Measurements from ENCODE around the gene KPNA6. TPM values are rescaled to one million over a fixed set of nuclear protein-coding genes. Genes with fewer than 3 reads are reported as not detected.

KPNA6 gene
- polyA plus RNA-seq, 1 of the 3 experiments (the other 2 are of a cell fraction) = 13.1 TPM

DNA sequence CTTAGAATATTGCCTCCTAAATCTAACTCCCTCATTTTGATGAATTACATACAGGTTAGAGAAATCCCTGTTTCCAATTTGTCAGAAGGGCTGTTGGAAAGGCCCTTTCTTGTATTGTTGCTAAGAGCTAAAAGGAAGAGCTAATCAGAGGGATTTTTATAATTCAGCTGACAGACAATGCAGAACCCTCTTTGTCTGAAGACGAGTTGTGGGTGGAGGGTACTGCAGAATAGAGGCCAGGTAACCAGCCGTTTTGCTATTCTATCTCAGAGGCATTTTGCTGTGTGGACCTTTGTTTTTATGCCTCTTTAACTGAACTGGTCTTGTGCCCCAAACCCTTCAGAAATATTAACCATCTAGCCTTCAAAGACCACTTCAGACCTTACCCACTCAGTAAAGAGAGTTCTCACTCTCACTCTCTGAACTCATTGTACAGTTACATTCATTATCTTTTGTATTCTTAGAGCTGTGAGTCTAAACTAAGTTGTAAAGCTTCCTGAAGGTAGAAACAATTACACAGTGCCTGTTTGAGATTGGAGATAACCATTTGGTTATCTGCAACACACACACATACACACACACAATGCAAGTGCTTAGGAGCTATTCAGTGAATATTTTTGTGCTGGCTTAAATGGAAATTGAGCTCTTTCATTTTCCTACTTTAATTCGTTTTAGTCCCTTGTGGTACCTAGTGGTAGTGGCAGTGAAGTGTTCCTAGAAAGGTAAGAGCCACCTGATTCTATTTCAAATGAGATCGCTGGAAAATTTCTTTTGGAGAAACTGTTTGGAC is 19.7 kb downstream of the KPNA6 start:
- Histone ChIP-seq H2AFZ (ENCODE audit: low read depth) (no peak overlapping the region), H3K4me1 (ENCODE audit: control insufficient read depth in 1 of 2, insufficient read depth in 2 of 2, low read depth in 1 of 2, low read length in 1 of 2) (peaks cover 0 to 6% of the 10 kb centered on the region in 2 experiments; a peak in 1 of 4 replicates), H3F3A (replicated peaks; ENCODE audit: insufficient read depth) (peaks cover 5% of the 10 kb centered on the region), H3K27ac (ENCODE audit: low read depth in 2 of 2, low read length in 1 of 2) (no peak overlapping the region), H3K27me3 (ENCODE audit: insufficient read depth) (no peaks in the 10 kb centered on the region), H3K36me3 (replicated peaks in 1 of 2; ENCODE audit: control insufficient read depth in 1 of 2, insufficient read depth in 2 of 2, low read length in 1 of 2) (no peaks in the 10 kb centered on the region), H3K4me3 (ENCODE audit: low read depth in 2 of 2, low read length in 1 of 2) (no peak overlapping the region), H4K20me1 (ENCODE audit: insufficient read depth) (peaks cover 43% of the 10 kb centered on the region), H3K4me2 (no peak overlapping the region), H3K9ac (no peak overlapping the region), H3K9me2 (no peaks in the 10 kb centered on the region), H3K79me2 (ENCODE audit: insufficient read depth) (peaks cover 93% of the 10 kb centered on the region), H3K9me3 (no peaks in the 10 kb centered on the region)
- ChIA-PET CTCF (interaction anchor here (0.8 to 2.1 kb wide), 5 partner anchors 9 to 21 kb away, joined by 3 to 11 read pairs (median 3); no protein-coding TSS in a partner anchor), POLR2A (interaction anchor here (0.7 kb wide), 1 partner anchor 19 kb away, joined by 3 read pairs; no protein-coding TSS in a partner anchor)
- TF ChIP-seq RXRA (IDR thresholded peaks at IDR 0.05; ENCODE audit: borderline replicate concordance, low read depth) (no peak), RCOR1 (IDR thresholded peaks at IDR 0.05; ENCODE audit: low read length) (no peak)
- TF ChIP-seq, protein P1, sequence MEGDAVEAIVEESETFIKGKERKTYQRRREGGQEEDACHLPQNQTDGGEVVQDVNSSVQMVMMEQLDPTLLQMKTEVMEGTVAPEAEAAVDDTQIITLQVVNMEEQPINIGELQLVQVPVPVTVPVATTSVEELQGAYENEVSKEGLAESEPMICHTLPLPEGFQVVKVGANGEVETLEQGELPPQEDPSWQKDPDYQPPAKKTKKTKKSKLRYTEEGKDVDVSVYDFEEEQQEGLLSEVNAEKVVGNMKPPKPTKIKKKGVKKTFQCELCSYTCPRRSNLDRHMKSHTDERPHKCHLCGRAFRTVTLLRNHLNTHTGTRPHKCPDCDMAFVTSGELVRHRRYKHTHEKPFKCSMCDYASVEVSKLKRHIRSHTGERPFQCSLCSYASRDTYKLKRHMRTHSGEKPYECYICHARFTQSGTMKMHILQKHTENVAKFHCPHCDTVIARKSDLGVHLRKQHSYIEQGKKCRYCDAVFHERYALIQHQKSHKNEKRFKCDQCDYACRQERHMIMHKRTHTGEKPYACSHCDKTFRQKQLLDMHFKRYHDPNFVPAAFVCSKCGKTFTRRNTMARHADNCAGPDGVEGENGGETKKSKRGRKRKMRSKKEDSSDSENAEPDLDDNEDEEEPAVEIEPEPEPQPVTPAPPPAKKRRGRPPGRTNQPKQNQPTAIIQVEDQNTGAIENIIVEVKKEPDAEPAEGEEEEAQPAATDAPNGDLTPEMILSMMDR (IDR thresholded peaks at IDR 0.05) = peak; percentile 9; the same call in 1 of the 2 replicates
- no peak for DNase-seq
- WGBS (ENCODE audit: low lambda C conversion rate) = 87% methylated on average over 4 of the region's 4 CpGs

DNA sequence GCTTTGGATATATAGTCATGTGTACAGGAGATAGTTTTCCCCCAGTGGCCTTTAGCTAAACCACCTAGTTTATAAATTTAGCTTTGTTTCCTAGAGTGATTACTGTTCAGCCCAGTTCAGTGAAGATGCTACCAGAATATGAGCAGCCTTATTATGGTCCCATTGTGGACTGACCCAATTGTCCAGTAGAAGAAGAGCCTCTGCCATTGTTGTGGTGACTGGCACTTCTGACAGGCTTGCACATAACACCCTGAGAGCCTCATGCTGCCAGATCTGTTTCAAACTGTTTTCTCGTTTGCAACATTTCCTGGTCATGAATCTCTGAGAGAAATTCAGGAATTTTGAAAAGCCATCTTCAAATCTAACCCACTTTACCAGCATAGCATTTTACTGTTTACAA is 20.6 kb downstream of the KPNA6 start:
- Histone ChIP-seq H3K27me3 (ENCODE audit: insufficient read depth) (no peaks in the 10 kb centered on the region), H3K9me2 (no peaks in the 10 kb centered on the region), H3K9ac (no peak overlapping the region), H3K9me3 (no peaks in the 10 kb centered on the region), H3K36me3 (replicated peaks in 1 of 2; ENCODE audit: control insufficient read depth in 1 of 2, insufficient read depth in 2 of 2, low read length in 1 of 2) (no peaks in the 10 kb centered on the region), H3F3A (replicated peaks; ENCODE audit: insufficient read depth) (peaks cover 5% of the 10 kb centered on the region), H3K79me2 (ENCODE audit: insufficient read depth) (peaks cover 93% of the 10 kb centered on the region), H4K20me1 (ENCODE audit: insufficient read depth) (peaks cover 38% of the 10 kb centered on the region), H2AFZ (ENCODE audit: low read depth) (no peak overlapping the region), H3K27ac (ENCODE audit: low read depth in 2 of 2, low read length in 1 of 2) (no peak overlapping the region), H3K4me3 (ENCODE audit: low read depth in 2 of 2, low read length in 1 of 2) (no peak overlapping the region), H3K4me1 (ENCODE audit: control insufficient read depth in 1 of 2, insufficient read depth in 2 of 2, low read depth in 1 of 2, low read length in 1 of 2) (peaks cover 0 to 6% of the 10 kb centered on the region in 2 experiments; a peak in 1 of 4 replicates), H3K4me2 (no peak overlapping the region)
- 94% methylated on average over 1 of the region's 1 CpG for WGBS (ENCODE audit: low lambda C conversion rate)
- no peak for DNase-seq
- ChIA-PET POLR2A (no interaction called here), CTCF (interaction anchor here (1.0 to 2.1 kb wide), 4 partner anchors 8 to 20 kb away, joined by 3 to 11 read pairs (median 5); no protein-coding TSS in a partner anchor)
- TF ChIP-seq, protein P2, sequence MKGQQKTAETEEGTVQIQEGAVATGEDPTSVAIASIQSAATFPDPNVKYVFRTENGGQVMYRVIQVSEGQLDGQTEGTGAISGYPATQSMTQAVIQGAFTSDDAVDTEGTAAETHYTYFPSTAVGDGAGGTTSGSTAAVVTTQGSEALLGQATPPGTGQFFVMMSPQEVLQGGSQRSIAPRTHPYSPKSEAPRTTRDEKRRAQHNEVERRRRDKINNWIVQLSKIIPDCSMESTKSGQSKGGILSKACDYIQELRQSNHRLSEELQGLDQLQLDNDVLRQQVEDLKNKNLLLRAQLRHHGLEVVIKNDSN (IDR thresholded peaks at IDR 0.05; ENCODE audit: borderline replicate concordance, low read depth) = no peak
- TF ChIP-seq FOXJ3 (CRISPR knock-in tag; IDR thresholded peaks at IDR 0.05) = no peak
- TF ChIP-seq FOSL2 (IDR thresholded peaks at IDR 0.05; ENCODE audit: borderline replicate concordance, low read depth) = no peak
- TF ChIP-seq, protein P1 (IDR thresholded peaks at IDR 0.05) = no peak
- TF ChIP-seq TCF12 (IDR thresholded peaks at IDR 0.05) = no peak
- TF ChIP-seq RAD21 (IDR thresholded peaks at IDR 0.05; ENCODE audit: low read length) = no peak
- TF ChIP-seq, protein P3, sequence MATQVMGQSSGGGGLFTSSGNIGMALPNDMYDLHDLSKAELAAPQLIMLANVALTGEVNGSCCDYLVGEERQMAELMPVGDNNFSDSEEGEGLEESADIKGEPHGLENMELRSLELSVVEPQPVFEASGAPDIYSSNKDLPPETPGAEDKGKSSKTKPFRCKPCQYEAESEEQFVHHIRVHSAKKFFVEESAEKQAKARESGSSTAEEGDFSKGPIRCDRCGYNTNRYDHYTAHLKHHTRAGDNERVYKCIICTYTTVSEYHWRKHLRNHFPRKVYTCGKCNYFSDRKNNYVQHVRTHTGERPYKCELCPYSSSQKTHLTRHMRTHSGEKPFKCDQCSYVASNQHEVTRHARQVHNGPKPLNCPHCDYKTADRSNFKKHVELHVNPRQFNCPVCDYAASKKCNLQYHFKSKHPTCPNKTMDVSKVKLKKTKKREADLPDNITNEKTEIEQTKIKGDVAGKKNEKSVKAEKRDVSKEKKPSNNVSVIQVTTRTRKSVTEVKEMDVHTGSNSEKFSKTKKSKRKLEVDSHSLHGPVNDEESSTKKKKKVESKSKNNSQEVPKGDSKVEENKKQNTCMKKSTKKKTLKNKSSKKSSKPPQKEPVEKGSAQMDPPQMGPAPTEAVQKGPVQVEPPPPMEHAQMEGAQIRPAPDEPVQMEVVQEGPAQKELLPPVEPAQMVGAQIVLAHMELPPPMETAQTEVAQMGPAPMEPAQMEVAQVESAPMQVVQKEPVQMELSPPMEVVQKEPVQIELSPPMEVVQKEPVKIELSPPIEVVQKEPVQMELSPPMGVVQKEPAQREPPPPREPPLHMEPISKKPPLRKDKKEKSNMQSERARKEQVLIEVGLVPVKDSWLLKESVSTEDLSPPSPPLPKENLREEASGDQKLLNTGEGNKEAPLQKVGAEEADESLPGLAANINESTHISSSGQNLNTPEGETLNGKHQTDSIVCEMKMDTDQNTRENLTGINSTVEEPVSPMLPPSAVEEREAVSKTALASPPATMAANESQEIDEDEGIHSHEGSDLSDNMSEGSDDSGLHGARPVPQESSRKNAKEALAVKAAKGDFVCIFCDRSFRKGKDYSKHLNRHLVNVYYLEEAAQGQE (IDR thresholded peaks at IDR 0.05; ENCODE audit: low read depth, low read length) = no peak
- TF ChIP-seq, protein P4, sequence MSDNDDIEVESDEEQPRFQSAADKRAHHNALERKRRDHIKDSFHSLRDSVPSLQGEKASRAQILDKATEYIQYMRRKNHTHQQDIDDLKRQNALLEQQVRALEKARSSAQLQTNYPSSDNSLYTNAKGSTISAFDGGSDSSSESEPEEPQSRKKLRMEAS (IDR thresholded peaks at IDR 0.05; ENCODE audit: low read depth) = no peak
- TF ChIP-seq MXI1 (IDR thresholded peaks at IDR 0.05; ENCODE audit: low read depth, low read length) = no peak
- TF ChIP-seq POLR2AphosphoS5 (IDR thresholded peaks at IDR 0.05; ENCODE audit: low read depth, low read length) = no peak
